Caco-2 (cell line): Measurements from ENCODE around the gene SPANXA1. TPM values are rescaled to one million over a fixed set of nuclear protein-coding genes. Genes with fewer than 3 reads are reported as not detected.
"Not testable (repeated sequence)": the region's sequence is repeated elsewhere in the genome, so short reads cannot be mapped to it uniquely, and the experiment has no call there.

Experiments used
- Bru-seq: library from RNA; stranded (reverse); fragments of 400-500 nt; gene quantifications from one replicate; lab custom pipeline; 2021; lab: Mats Ljungman, UMichigan
- BruChase-seq, 2 experiments: library from RNA; stranded (reverse); fragments of 400-500 nt; gene quantifications; one replicate each; lab custom pipeline; 2021; lab: Mats Ljungman, UMichigan
- BruUV-seq: library from RNA; stranded (reverse); fragments of 400-500 nt; replicated peaks from 2 replicates; lab custom pipeline; 2021; lab: Mats Ljungman, UMichigan
- CTCF ChIA-PET: fragments of 300-600 bp; sonication (Branson Sonifier 250); formaldehyde crosslinking; loops from one replicate; lab custom pipeline; 2022; ENCODE audit warnings: antibody characterized with exemption; lab: Charles Lee
- POLR2A ChIA-PET: fragments of 300-600 bp; sonication (Branson Sonifier 250); formaldehyde crosslinking; loops from one replicate; lab custom pipeline; 2022; ENCODE audit warnings: antibody characterized with exemption; lab: Charles Lee
- DNase-seq, 2 experiments: peaks; one replicate each; pipeline versions ENCODE4 v3.0.0 to v3.0.0-alpha.2; 2020 to 2022
- H3K27me3 ChIP-seq: replicated peaks from 2 replicates; pipeline ENCODE4 v1.6.0; 2011; ENCODE audit warnings: low read length; ENCODE audit not compliant: control insufficient read depth, insufficient read depth
- H3K36me3 ChIP-seq: 2 replicates; pipeline ENCODE4 v1.5.1; 2011; ENCODE audit warnings: low read length; ENCODE audit not compliant: control insufficient read depth, insufficient read depth
- H3K4me1 ChIP-seq: fragments of 250-450 bp; sonication (Bioruptor Pico); 2 replicates; pipeline ENCODE4 v1.5.1; 2020; ENCODE audit warnings: mild to moderate bottlenecking
- H3K4me3 ChIP-seq: 2 replicates; pipeline ENCODE4 v1.5.1; 2011; ENCODE audit warnings: low read depth, mild to moderate bottlenecking, control low read depth, low read length
- H3K9me3 ChIP-seq: fragments of 250-450 bp; sonication (Bioruptor Pico); 2 replicates; pipeline ENCODE4 v1.5.1; 2020; ENCODE audit warnings: mild to moderate bottlenecking, moderate library complexity
- H3K27ac Mint-ChIP-seq: one replicate; pipeline ENCODE4 v1.8.0; 2022; ENCODE audit warnings: mixed read lengths; ENCODE audit not compliant: unreplicated experiment
- H3K27me3 Mint-ChIP-seq: one replicate; pipeline ENCODE4 v1.8.0; 2022; ENCODE audit warnings: mixed read lengths; ENCODE audit not compliant: insufficient read depth, unreplicated experiment
- H3K36me3 Mint-ChIP-seq: one replicate; pipeline ENCODE4 v1.8.0; 2022; ENCODE audit warnings: mild to moderate bottlenecking, mixed read lengths; ENCODE audit not compliant: insufficient read depth, unreplicated experiment
- H3K4me1 Mint-ChIP-seq: one replicate; pipeline ENCODE4 v1.8.0; 2022; ENCODE audit warnings: low read depth, mixed read lengths; ENCODE audit not compliant: unreplicated experiment
- H3K4me3 Mint-ChIP-seq: one replicate; pipeline ENCODE4 v1.8.0; 2022; ENCODE audit warnings: mild to moderate bottlenecking, moderate library complexity, mixed read lengths; ENCODE audit not compliant: unreplicated experiment
- H3K9me3 Mint-ChIP-seq: one replicate; pipeline ENCODE4 v1.8.0; 2022; ENCODE audit warnings: mixed read lengths; ENCODE audit not compliant: unreplicated experiment
- CTCF ChIP-seq, 2 experiments: fragments of 200-600 bp in 1 of 2; IDR thresholded peaks; 1 replicate in 1 of 2; 2 replicates in 1 of 2; pipeline versions ENCODE4 v1.5.1 to v1.8.0; 2011 to 2022; ENCODE audit warnings: antibody characterized with exemption in 1 of 2, control low read depth in 1 of 2, inconsistent platforms in 1 of 2, low read depth in 1 of 2, low read length in 1 of 2, mild to moderate bottlenecking in 1 of 2, moderate library complexity in 1 of 2; ENCODE audit not compliant: insufficient read depth in 1 of 2, severe bottlenecking in 1 of 2, unreplicated experiment in 1 of 2
- intact Hi-C: fragments of 100-400 bp; cut with micrococcal nuclease; formaldehyde crosslinking; loops from one replicate; pipeline ENCODE4 v1.10.0; 2022; ENCODE audit not compliant: unreplicated experiment
- long read RNA-seq: library from polyadenylated mRNA; stranded (forward); transcript quantifications from one replicate; pipeline ENCODE4 v2.0.0, GENCODE V29; 2022
- total RNA-seq: library from RNA; stranded (reverse); gene quantifications from 2 replicates; pipeline ENCODE4 v1.2.3, GENCODE V29; 2022

Gene SPANXA1
- total RNA-seq (not detected in 2 replicates), Bru-seq, nascent RNA (not detected), BruChase-seq, experiment 1, labeled RNA remaining after a 2-hour chase (not detected), BruChase-seq, experiment 2, labeled RNA remaining after a 6-hour chase (not detected)
- long read RNA-seq: 0 reads

GRCh38 chrX:141584638-141585037 lies at the start of gene SPANXA1:
Gene SPANXA1, minus strand, starts transcription at chrX:141584738. Its CDS starts 60 bp downstream, at chrX:141584678.
- H3K9me3 ChIP-seq, H3K27ac Mint-ChIP-seq, CTCF ChIA-PET, POLR2A ChIA-PET, H3K27me3 Mint-ChIP-seq, BruUV-seq, H3K9me3 Mint-ChIP-seq, H3K4me1 ChIP-seq, H3K4me3 Mint-ChIP-seq, H3K36me3 ChIP-seq, H3K36me3 Mint-ChIP-seq, H3K4me3 ChIP-seq, DNase-seq, H3K27me3 ChIP-seq, H3K4me1 Mint-ChIP-seq, intact Hi-C loops: not testable (repeated sequence)

DNA sequence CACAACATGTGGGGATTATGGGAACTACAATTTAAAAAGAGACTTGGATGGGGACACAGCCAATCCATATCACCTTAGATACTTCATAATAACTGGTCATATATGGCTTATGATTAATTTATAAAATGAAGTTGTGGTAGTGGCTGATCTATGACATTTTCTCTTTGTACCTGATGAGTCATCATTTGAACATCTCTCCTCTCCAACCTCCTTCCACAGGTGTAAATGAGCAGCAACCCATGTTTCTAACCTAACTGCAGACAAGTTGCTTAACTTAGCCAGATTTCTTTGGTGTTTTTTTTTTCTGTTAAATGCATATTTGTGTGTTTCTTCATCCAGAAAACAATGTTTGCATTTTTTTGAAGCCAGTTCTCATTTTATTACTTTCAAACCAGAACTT lies 47.6 kb upstream of the SPANXA1 start:
- no peaks in the 10 kb centered on the region for H3K36me3 Mint-ChIP-seq
- no peak for TF ChIP-seq CTCF (IDR thresholded peaks at IDR 0.05; ENCODE audit: insufficient read depth in 1 of 2, low read depth in 1 of 2, low read length in 1 of 2, severe bottlenecking in 1 of 2, unreplicated experiment in 1 of 2)
- H3K9me3 ChIP-seq: no peaks in the 10 kb centered on the region
- H3K36me3 ChIP-seq: no peaks in the 10 kb centered on the region
- DNase-seq: no peak
- H3K9me3 Mint-ChIP-seq: peaks cover 10% of the 10 kb centered on the region
- ChIA-PET POLR2A (no interaction called here), CTCF (no interaction called here)
- no peak overlapping the region for H3K4me3 ChIP-seq
- no peaks in the 10 kb centered on the region for H3K4me1 ChIP-seq
- H3K4me1 Mint-ChIP-seq: no peaks in the 10 kb centered on the region
- intact Hi-C loops: no loop called here
- H3K4me3 Mint-ChIP-seq: no peak overlapping the region
- H3K27me3 Mint-ChIP-seq: no peaks in the 10 kb centered on the region
- no TSS peak for BruUV-seq
- H3K27me3 ChIP-seq: no peaks in the 10 kb centered on the region
- no peak overlapping the region for H3K27ac Mint-ChIP-seq

DNA sequence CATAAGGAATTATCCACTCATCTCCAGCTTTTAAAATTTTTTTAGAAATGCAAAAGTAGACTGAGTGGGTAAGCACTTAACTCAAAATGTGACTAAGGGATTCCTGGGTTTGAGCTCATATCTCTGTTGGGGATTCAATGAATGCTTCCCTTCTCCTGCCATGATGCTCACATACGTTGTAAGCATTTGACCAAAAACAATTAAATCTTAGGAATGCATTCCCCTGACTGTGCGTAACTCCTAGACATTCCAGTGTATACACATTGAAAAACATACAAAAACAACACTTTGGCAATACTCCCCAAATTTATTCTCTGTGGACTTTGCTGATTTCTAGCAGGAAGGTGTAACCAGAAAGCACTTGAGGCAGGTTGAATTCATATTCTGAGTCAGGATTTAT lies 34.8 kb upstream of the SPANXA1 start:
- no peaks in the 10 kb centered on the region for H3K9me3 ChIP-seq
- POLR2A ChIA-PET: no interaction called here
- H3K27me3 ChIP-seq: no peaks in the 10 kb centered on the region
- BruUV-seq: no TSS peak
- Mint-ChIP-seq H3K9me3 (peaks cover 13% of the 10 kb centered on the region), H3K36me3 (no peaks in the 10 kb centered on the region), H3K4me1 (no peaks in the 10 kb centered on the region), H3K27ac (no peak overlapping the region), H3K27me3 (no peaks in the 10 kb centered on the region), H3K4me3 (no peak overlapping the region)
- no peaks in the 10 kb centered on the region for H3K4me1 ChIP-seq
- intact Hi-C loops: no loop called here
- no peak for DNase-seq
- CTCF ChIA-PET: no interaction called here
- no peaks in the 10 kb centered on the region for H3K36me3 ChIP-seq
- H3K4me3 ChIP-seq: no peak overlapping the region
- TF ChIP-seq CTCF (IDR thresholded peaks at IDR 0.05; ENCODE audit: insufficient read depth in 1 of 2, low read depth in 1 of 2, low read length in 1 of 2, severe bottlenecking in 1 of 2, unreplicated experiment in 1 of 2): no peak
